HCT116 (cell line): Measurements from ENCODE around the gene CPT1C. TPM values are rescaled to one million over a fixed set of nuclear protein-coding genes. Genes with fewer than 3 reads are reported as not detected.

Source experiments
- ATAC-seq: fragments of 200-7000 bp; cut with Tn5 transposase; 2 replicates; pipeline ENCODE4 v1.9.1; 2020; ENCODE audit warnings: mild to moderate bottlenecking, moderate library complexity
- BruUV-seq: library from RNA; stranded (reverse); fragments of 400-500 nt; replicated peaks from 2 replicates; lab custom pipeline; 2021; lab: Mats Ljungman, UMichigan
- CTCF ChIA-PET: fragments of 300-600 bp; sonication (Branson Sonifier 250); formaldehyde crosslinking; loops from one replicate; lab custom pipeline; 2021; ENCODE audit warnings: antibody characterized with exemption; lab: Charles Lee
- POLR2A ChIA-PET: fragments of 300-600, 350-600 bp; sonication (Branson Sonifier 250); formaldehyde crosslinking; loops from one replicate; lab custom pipeline; 2021; ENCODE audit warnings: antibody characterized with exemption; lab: Charles Lee
- RAD21 ChIA-PET, 2 experiments: fragments of 300-600 bp; sonication (Branson Sonifier 250); formaldehyde crosslinking; loops; one replicate each; lab custom pipeline; 2023; ENCODE audit warnings: low total read pairs in 2 of 2; ENCODE audit not compliant: uncharacterized antibody in 2 of 2, unreplicated experiment in 2 of 2, low non-redundant PET in 1 of 2; lab: Charles Lee
- DNase-seq: peaks from one replicate; pipeline ENCODE4 v3.0.0-alpha.2; 2010; ENCODE audit warnings: low read depth, low spot score
- H2AFZ ChIP-seq: fragments of 200-600 bp; shearing (Covaris generic), sonication (generic); 2 replicates; pipeline ENCODE4 v1.6.1; 2017; ENCODE audit warnings: low read depth, mixed run types, mixed read lengths, antibody characterized with exemption, low read length; ENCODE audit not compliant: poor library complexity, severe bottlenecking
- H3K27ac ChIP-seq: 2 replicates; pipeline ENCODE4 v1.5.1; 2012; ENCODE audit warnings: low read depth, low read length
- H3K27me3 ChIP-seq: fragments of 200-600 bp; sonication (generic); 2 replicates; pipeline ENCODE4 v1.6.1; 2016; ENCODE audit warnings: mixed run types, low read length, mixed read lengths; ENCODE audit not compliant: insufficient read depth
- H3K36me3 ChIP-seq, 2 experiments: fragments of 200-500 bp in 1 of 2; fragments of 200-600 bp in 1 of 2; sonication (Bioruptor generic) in 1 of 2; sonication (generic) in 1 of 2; 2 replicates each; pipeline versions ENCODE4 v1.5.1 to v1.6.1; 2014 to 2016; ENCODE audit warnings: low read length in 2 of 2, inconsistent platforms in 1 of 2, mixed read lengths in 1 of 2, mixed run types in 1 of 2; ENCODE audit not compliant: insufficient read depth in 2 of 2, control insufficient read depth in 1 of 2
- H3K4me1 ChIP-seq, 2 experiments: fragments of 200-600 bp in 1 of 2; sonication (generic) in 1 of 2; 2 replicates each; pipeline versions ENCODE4 v1.5.1 to v1.6.1; 2012 to 2017; ENCODE audit warnings: low read length in 2 of 2, inconsistent platforms in 1 of 2, mild to moderate bottlenecking in 1 of 2, mixed read lengths in 1 of 2, mixed run types in 1 of 2, moderate library complexity in 1 of 2; ENCODE audit not compliant: insufficient read depth in 2 of 2, control insufficient read depth in 1 of 2
- H3K4me2 ChIP-seq: fragments of 200-600 bp; sonication (generic); 2 replicates; pipeline ENCODE4 v1.6.1; 2017; ENCODE audit warnings: mixed run types, low read length, mixed read lengths
- H3K4me3 ChIP-seq, 2 experiments: fragments of 200-600 bp in 1 of 2; sonication (generic) in 1 of 2; replicated peaks in 1 of 2; 2 replicates each; pipeline ENCODE4 v1.5.1; 2011 to 2016; ENCODE audit warnings: low read length in 2 of 2, control low read depth in 1 of 2, low read depth in 1 of 2, mild to moderate bottlenecking in 1 of 2, mixed read lengths in 1 of 2, mixed run types in 1 of 2
- H3K79me2 ChIP-seq: fragments of 200-600 bp; sonication (generic); 2 replicates; pipeline ENCODE4 v1.6.1; 2017; ENCODE audit warnings: mild to moderate bottlenecking, mixed run types, low read length, moderate library complexity, mixed read lengths; ENCODE audit not compliant: insufficient read depth
- H3K9ac ChIP-seq: fragments of 200-600 bp; sonication (generic); 2 replicates; pipeline ENCODE4 v1.6.1; 2016; ENCODE audit warnings: low read length, mixed read lengths
- H3K9me2 ChIP-seq: fragments of 200-600 bp; sonication (generic), shearing (Covaris generic); 2 replicates; pipeline ENCODE4 v1.6.1; 2017; ENCODE audit warnings: mixed run types, mild to moderate bottlenecking, moderate library complexity; ENCODE audit not compliant: insufficient read depth
- H3K9me3 ChIP-seq, 2 experiments: fragments of 200-500 bp in 1 of 2; fragments of 200-600 bp in 1 of 2; sonication (Bioruptor generic) in 1 of 2; sonication (generic) in 1 of 2; 2 replicates each; pipeline ENCODE4 v1.6.1; 2014 to 2017; ENCODE audit warnings: low read length in 2 of 2, mixed read lengths in 2 of 2, inconsistent platforms in 1 of 2, low read depth in 1 of 2, mild to moderate bottlenecking in 1 of 2, mixed run types in 1 of 2, moderate library complexity in 1 of 2; ENCODE audit not compliant: control insufficient read depth in 1 of 2, insufficient read depth in 1 of 2
- H4K20me1 ChIP-seq: fragments of 200-600 bp; sonication (generic), shearing (Covaris generic); 2 replicates; pipeline ENCODE4 v1.6.1; 2017; ENCODE audit warnings: mixed run types, mild to moderate bottlenecking, moderate library complexity; ENCODE audit not compliant: insufficient read depth
- ELF1 ChIP-seq: IDR thresholded peaks from 2 replicates; pipeline ENCODE4 v1.6.1; 2012; ENCODE audit warnings: low read depth, borderline replicate concordance
- POLR2AphosphoS5 ChIP-seq: IDR thresholded peaks from 2 replicates; pipeline ENCODE4 v1.6.1; 2011; ENCODE audit warnings: mild to moderate bottlenecking, low read depth, low read length, moderate library complexity
- TCF7L2 ChIP-seq: IDR thresholded peaks from 2 replicates; pipeline ENCODE4 v1.7.0; 2011; ENCODE audit warnings: borderline replicate concordance, inconsistent platforms; ENCODE audit not compliant: insufficient read depth, insufficient read length; ENCODE audit errors: extremely low read depth
- YY1 ChIP-seq: IDR thresholded peaks from 2 replicates; pipeline ENCODE4 v1.6.1; 2011; ENCODE audit warnings: low read length, low read depth, moderate library complexity, mild to moderate bottlenecking; ENCODE audit not compliant: insufficient replicate concordance; ENCODE audit errors: extremely low read depth
- ZBTB33 ChIP-seq: IDR thresholded peaks from 2 replicates; pipeline ENCODE4 v1.6.1; 2011; ENCODE audit warnings: mild to moderate bottlenecking, low read length, moderate library complexity; ENCODE audit not compliant: insufficient replicate concordance; ENCODE audit errors: extremely low read depth
- ZNF274 ChIP-seq: fragments of 200-500 bp; sonication (Bioruptor generic); IDR thresholded peaks from 2 replicates; pipeline ENCODE4 v1.6.1; 2014; ENCODE audit warnings: mild to moderate bottlenecking, low read depth, low read length, inconsistent platforms
- intact Hi-C: fragments of 100-400 bp; cut with micrococcal nuclease; formaldehyde crosslinking; loops from 2 replicates; pipeline ENCODE4 v1.10.0; 2022
- total RNA-seq: library from RNA; stranded (reverse); gene quantifications from one replicate; pipeline ENCODE4 v1.2.1, GENCODE V29; 2021; ENCODE audit not compliant: unreplicated experiment

CPT1C gene
- total RNA-seq, 1 experiment from 2014 or later = 12.0 TPM

GRCh38 chr19:49662011-49662410 lies 28.9 kb upstream of the CPT1C start:
- H3K9me3 ChIP-seq = no peaks in the 10 kb centered on the region
- no peaks in the 10 kb centered on the region for H4K20me1 ChIP-seq
- BruUV-seq = TSS peak; percentile 24
- H2AFZ ChIP-seq = no peak overlapping the region
- DNase-seq = no peak
- ChIA-PET RAD21 (no interaction called here), POLR2A (interaction anchor here (1.0 to 1.8 kb wide), 2 partner anchors 15 to 21 kb away, joined by 3 to 8 read pairs; partner anchors contain the start of genes PRMT1, RRAS and SCAF1)
- no peak for ATAC-seq
- no peak overlapping the region for H3K4me2 ChIP-seq
- peaks cover 38% of the 10 kb centered on the region for H3K79me2 ChIP-seq
- peaks cover 2 to 17% of the 10 kb centered on the region in 2 experiments; a peak in 3 of 4 replicates for H3K4me1 ChIP-seq
- TF ChIP-seq POLR2AphosphoS5 = no peak
- TF ChIP-seq ZNF274 = no peak
- TF ChIP-seq ZBTB33 = no peak
- no peak for TF ChIP-seq YY1
- TF ChIP-seq, all 23 proteins: peak for 0
- CTCF ChIA-PET = no interaction called here
- intact Hi-C loops = no loop called here
- Histone ChIP-seq H3K9me2 (no peaks in the 10 kb centered on the region), H3K27me3 (no peaks in the 10 kb centered on the region), H3K36me3 (peaks cover 12 to 48% of the 10 kb centered on the region in 2 experiments; a peak in 3 of 4 replicates), H3K9ac (no peak overlapping the region), H3K4me3 (no peak overlapping the region), H3K27ac (no peak overlapping the region; the same call in 1 of the 2 replicates)

- RAD21 ChIA-PET = no interaction called here
- no TSS peak for BruUV-seq
- Histone ChIP-seq H3K36me3 (peaks cover 12 to 45% of the 10 kb centered on the region in 2 experiments; a peak in 3 of 4 replicates), H3K9me2 (no peaks in the 10 kb centered on the region), H3K27ac (peak overlapping the region; percentile 95; the same call in 1 of the 2 replicates), H4K20me1 (no peaks in the 10 kb centered on the region), H3K9me3 (no peaks in the 10 kb centered on the region), H3K9ac (no peak overlapping the region; the same call in 1 of the 2 replicates), H3K27me3 (no peaks in the 10 kb centered on the region), H3K79me2 (peaks cover 47% of the 10 kb centered on the region), H3K4me1 (peaks cover 6 to 24% of the 10 kb centered on the region in 2 experiments; a peak in 3 of 4 replicates), H3K4me3 (no peak overlapping the region), H3K4me2 (peak overlapping the region; percentile 78; the same call in 1 of the 2 replicates), H2AFZ (no peak overlapping the region)
- ATAC-seq (no peak), DNase-seq (no peak)
- intact Hi-C loops = no loop called here
- CTCF ChIA-PET = no interaction called here
- TF ChIP-seq ELF1 = no peak
- TF ChIP-seq ZNF274 = no peak
- peak; percentile 36; the same call in 1 of the 2 replicates for TF ChIP-seq POLR2AphosphoS5
- no peak for TF ChIP-seq TCF7L2
- no peak for TF ChIP-seq YY1
- POLR2A ChIA-PET = interaction anchor here (2.5 to 2.9 kb wide), 2 partner anchors 12 to 23 kb away, joined by 24 to 53 read pairs; partner anchors contain the start of genes PRMT1 and RRAS
Observed at GRCh38 chr19:49663224-49663623, 27.7 kb upstream of the CPT1C start.
